22Rv1 (cell line): ENCODE data around the gene PRAC2.

Experiments
- CTCF ChIP-seq: fragments of 450-650 bp; IDR thresholded peaks from 2 replicates; pipeline ENCODE4 v1.5.1; 2017; ENCODE audit warnings: mild to moderate bottlenecking
- ZFX ChIP-seq: fragments of 450-650 bp; IDR thresholded peaks from 2 replicates; pipeline ENCODE4 v1.6.1; 2017; ENCODE audit warnings: antibody characterized with exemption, borderline replicate concordance

- TF ChIP-seq CTCF: no peak
- no peak for TF ChIP-seq ZFX
Measured at GRCh38 chr17:48721009-48721402, 2.0 kb upstream of the PRAC2 start.
